Gastrocnemius medialis (tissue), 4 donors: ENCODE data around the gene ADAMTSL5.

Experiments
- POLR2A ChIP-seq, 2 donors: fragments of 450-650 bp; IDR thresholded peaks; one replicate each; pipeline ENCODE4 v1.6.1; 2017; ENCODE audit warnings: antibody characterized with exemption in 2 of 2, mild to moderate bottlenecking in 2 of 2, moderate library complexity in 2 of 2
- TF ChIP-seq, protein P1 (sequence below), 5 experiments: fragments of 450-650 bp in 3 of 5; fragments of 200-600 bp in 2 of 5; sonication (generic) in 2 of 5; IDR thresholded peaks in 4 of 5; conservative IDR thresholded peaks in 1 of 5; 1 replicate in 4 of 5; 2 replicates in 1 of 5; pipeline ENCODE4 v1.5.1; 2016 to 2019; ENCODE audit warnings: antibody characterized with exemption in 5 of 5, mild to moderate bottlenecking in 3 of 5, moderate library complexity in 3 of 5

DNA sequence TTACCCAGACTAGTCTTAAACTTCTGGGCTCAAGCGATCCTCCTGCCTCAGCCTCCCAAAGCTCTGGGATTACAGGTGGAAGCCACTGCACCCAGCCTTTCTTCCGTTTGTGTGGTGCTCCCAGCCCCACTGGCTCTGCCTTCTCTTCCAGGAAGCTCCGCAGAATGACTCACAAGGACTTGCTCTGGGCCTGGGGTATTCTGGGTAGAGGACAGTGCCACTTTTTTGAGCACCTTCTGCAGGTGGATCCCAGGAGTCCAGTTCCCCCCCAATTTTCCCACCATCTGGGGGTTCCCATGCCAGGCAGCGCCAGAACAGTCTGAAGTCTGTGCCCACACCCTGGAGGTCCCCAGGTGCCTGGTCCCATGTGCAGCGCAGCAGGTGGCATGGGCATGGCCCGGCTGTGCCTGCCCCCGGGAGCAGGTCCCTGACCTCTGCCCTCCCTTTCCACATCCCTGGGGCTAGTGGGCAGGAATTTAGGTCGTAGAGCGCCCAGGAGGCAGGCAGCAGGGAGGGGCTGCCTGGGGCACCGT is 20.3 kb downstream of the ADAMTSL5 start:
- TF ChIP-seq POLR2A (IDR thresholded peaks at IDR 0.05): no peak
- TF ChIP-seq, protein P1, sequence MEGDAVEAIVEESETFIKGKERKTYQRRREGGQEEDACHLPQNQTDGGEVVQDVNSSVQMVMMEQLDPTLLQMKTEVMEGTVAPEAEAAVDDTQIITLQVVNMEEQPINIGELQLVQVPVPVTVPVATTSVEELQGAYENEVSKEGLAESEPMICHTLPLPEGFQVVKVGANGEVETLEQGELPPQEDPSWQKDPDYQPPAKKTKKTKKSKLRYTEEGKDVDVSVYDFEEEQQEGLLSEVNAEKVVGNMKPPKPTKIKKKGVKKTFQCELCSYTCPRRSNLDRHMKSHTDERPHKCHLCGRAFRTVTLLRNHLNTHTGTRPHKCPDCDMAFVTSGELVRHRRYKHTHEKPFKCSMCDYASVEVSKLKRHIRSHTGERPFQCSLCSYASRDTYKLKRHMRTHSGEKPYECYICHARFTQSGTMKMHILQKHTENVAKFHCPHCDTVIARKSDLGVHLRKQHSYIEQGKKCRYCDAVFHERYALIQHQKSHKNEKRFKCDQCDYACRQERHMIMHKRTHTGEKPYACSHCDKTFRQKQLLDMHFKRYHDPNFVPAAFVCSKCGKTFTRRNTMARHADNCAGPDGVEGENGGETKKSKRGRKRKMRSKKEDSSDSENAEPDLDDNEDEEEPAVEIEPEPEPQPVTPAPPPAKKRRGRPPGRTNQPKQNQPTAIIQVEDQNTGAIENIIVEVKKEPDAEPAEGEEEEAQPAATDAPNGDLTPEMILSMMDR (IDR thresholded peaks at IDR 0.05 in 4 of 5, conservative IDR thresholded peaks at IDR 0.05 in 1 of 5): no peak
